A673 (cell line): ENCODE measurements around the gene BACH1. TPM values are rescaled to one million over a fixed set of nuclear protein-coding genes. Genes with fewer than 3 reads are reported as not detected.

Experiments used
- BruUV-seq: library from RNA; stranded (reverse); fragments of 400-500 nt; replicated peaks from 2 replicates; lab custom pipeline; 2021; lab: Mats Ljungman, UMichigan
- CTCF ChIA-PET: fragments of 300-600 bp; sonication (Branson Sonifier 250); formaldehyde crosslinking; loops from one replicate; lab custom pipeline; 2022; ENCODE audit warnings: antibody characterized with exemption; lab: Charles Lee
- POLR2A ChIA-PET: fragments of 300-600 bp; sonication (Branson Sonifier 250); formaldehyde crosslinking; loops from one replicate; lab custom pipeline; 2022; ENCODE audit warnings: antibody characterized with exemption; ENCODE audit not compliant: low non-redundant PET; lab: Charles Lee
- DNase-seq: peaks from one replicate; pipeline ENCODE4 v3.0.0-alpha.2; 2015; ENCODE audit warnings: low spot score
- H3K27ac ChIP-seq: fragments of 200-600 bp; sonication (generic); 2 replicates; pipeline ENCODE4 v1.5.1; 2016; ENCODE audit warnings: mixed run types, low read depth, mild to moderate bottlenecking, mixed read lengths, antibody characterized with exemption, low read length; ENCODE audit not compliant: poor library complexity, severe bottlenecking
- H3K27me3 ChIP-seq: fragments of 200-600 bp; sonication (generic); replicated peaks from 2 replicates; pipeline ENCODE4 v1.6.1; 2017; ENCODE audit warnings: mixed run types, low read depth, mild to moderate bottlenecking, mixed read lengths, antibody characterized with exemption, low read length; ENCODE audit not compliant: insufficient read depth, poor library complexity
- H3K36me3 ChIP-seq: fragments of 200-600 bp; sonication (generic); 2 replicates; pipeline ENCODE4 v1.6.1; 2016; ENCODE audit warnings: mixed run types, mild to moderate bottlenecking, mixed read lengths, antibody characterized with exemption, low read length; ENCODE audit not compliant: insufficient read depth, poor library complexity, severe bottlenecking
- H3K4me1 ChIP-seq: fragments of 200-600 bp; sonication (generic); 2 replicates; pipeline ENCODE4 v1.6.1; 2017; ENCODE audit warnings: mixed run types, mild to moderate bottlenecking, mixed read lengths, antibody characterized with exemption, low read length; ENCODE audit not compliant: insufficient read depth, poor library complexity, severe bottlenecking
- H3K4me3 ChIP-seq: fragments of 200-600 bp; sonication (generic); 2 replicates; pipeline ENCODE4 v1.5.1; 2016; ENCODE audit warnings: low read depth, mixed run types, mild to moderate bottlenecking, mixed read lengths, low read length; ENCODE audit not compliant: poor library complexity, severe bottlenecking
- H3K9me3 ChIP-seq: fragments of 200-600 bp; sonication (generic); 2 replicates; pipeline ENCODE4 v1.6.1; 2016; ENCODE audit warnings: mixed run types, low read depth, mild to moderate bottlenecking, mixed read lengths, antibody characterized with exemption, low read length; ENCODE audit not compliant: poor library complexity, severe bottlenecking
- EZH2 ChIP-seq: fragments of 200-600 bp; sonication (generic); IDR thresholded peaks from 2 replicates; pipeline ENCODE4 v1.6.1; 2017; ENCODE audit warnings: borderline replicate concordance, low read depth, mild to moderate bottlenecking, mixed read lengths, antibody characterized with exemption, low read length; ENCODE audit not compliant: poor library complexity, severe bottlenecking
- intact Hi-C: fragments of 100-400 bp; cut with micrococcal nuclease; formaldehyde crosslinking; loops from one replicate; pipeline ENCODE4 v1.10.0; 2022; ENCODE audit not compliant: unreplicated experiment
- total RNA-seq: library from RNA; stranded (reverse); gene quantifications from 2 replicates; pipeline ENCODE4 v1.2.3, GENCODE V29; 2021
- TF ChIP-seq, protein P1 (sequence below): fragments of 300-800, 200-600 bp; sonication (generic); conservative IDR thresholded peaks from 2 replicates; pipeline ENCODE4 v1.5.1; 2017; ENCODE audit warnings: low read depth, mild to moderate bottlenecking, antibody characterized with exemption, low read length, moderate library complexity, mixed read lengths

Gene BACH1
- total RNA-seq, 1 experiment from 2014 or later: 103 TPM

DNA sequence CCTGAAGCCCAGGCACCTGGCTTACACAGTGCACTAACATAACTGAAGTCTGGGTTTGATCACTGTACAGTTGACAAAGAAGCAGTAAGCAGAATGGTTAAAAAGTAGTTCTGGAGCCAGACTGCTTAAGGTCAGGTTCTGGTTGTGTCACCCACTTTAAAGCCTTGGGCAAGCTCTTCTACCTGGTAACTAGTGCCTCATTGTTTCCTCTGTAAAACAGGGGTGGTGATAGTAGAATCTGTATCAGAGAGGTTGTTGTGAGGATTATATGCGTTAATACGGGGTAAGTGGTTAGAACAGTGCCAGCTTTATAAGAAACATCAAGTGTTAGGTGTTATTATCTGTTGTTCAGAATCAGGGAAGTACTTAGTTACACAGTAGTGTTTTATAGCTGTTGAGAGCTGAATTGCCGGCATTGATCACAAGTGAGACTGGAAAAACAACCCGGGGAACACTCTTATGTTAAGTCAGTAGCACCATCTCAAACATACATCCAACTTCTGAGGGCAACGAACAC is 3.7 kb downstream of the BACH1 start:
- H3K27me3 ChIP-seq: no peaks in the 10 kb centered on the region
- H3K4me1 ChIP-seq: peaks cover 73% of the 10 kb centered on the region
- DNase-seq: no peak
- H3K36me3 ChIP-seq: no peaks in the 10 kb centered on the region
- ChIA-PET CTCF (no interaction called here), POLR2A (interaction anchor here (0.6 kb wide), 1 partner anchor 8 kb away, joined by 5 read pairs; no protein-coding TSS in a partner anchor)
- intact Hi-C loops: no loop called here
- TF ChIP-seq, protein P1, sequence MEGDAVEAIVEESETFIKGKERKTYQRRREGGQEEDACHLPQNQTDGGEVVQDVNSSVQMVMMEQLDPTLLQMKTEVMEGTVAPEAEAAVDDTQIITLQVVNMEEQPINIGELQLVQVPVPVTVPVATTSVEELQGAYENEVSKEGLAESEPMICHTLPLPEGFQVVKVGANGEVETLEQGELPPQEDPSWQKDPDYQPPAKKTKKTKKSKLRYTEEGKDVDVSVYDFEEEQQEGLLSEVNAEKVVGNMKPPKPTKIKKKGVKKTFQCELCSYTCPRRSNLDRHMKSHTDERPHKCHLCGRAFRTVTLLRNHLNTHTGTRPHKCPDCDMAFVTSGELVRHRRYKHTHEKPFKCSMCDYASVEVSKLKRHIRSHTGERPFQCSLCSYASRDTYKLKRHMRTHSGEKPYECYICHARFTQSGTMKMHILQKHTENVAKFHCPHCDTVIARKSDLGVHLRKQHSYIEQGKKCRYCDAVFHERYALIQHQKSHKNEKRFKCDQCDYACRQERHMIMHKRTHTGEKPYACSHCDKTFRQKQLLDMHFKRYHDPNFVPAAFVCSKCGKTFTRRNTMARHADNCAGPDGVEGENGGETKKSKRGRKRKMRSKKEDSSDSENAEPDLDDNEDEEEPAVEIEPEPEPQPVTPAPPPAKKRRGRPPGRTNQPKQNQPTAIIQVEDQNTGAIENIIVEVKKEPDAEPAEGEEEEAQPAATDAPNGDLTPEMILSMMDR: no peak
- no peak for TF ChIP-seq EZH2
- no TSS peak for BruUV-seq
- peak overlapping the region; percentile 81 for H3K4me3 ChIP-seq
- no peaks in the 10 kb centered on the region for H3K9me3 ChIP-seq
- H3K27ac ChIP-seq: peak overlapping the region; percentile 3

DNA sequence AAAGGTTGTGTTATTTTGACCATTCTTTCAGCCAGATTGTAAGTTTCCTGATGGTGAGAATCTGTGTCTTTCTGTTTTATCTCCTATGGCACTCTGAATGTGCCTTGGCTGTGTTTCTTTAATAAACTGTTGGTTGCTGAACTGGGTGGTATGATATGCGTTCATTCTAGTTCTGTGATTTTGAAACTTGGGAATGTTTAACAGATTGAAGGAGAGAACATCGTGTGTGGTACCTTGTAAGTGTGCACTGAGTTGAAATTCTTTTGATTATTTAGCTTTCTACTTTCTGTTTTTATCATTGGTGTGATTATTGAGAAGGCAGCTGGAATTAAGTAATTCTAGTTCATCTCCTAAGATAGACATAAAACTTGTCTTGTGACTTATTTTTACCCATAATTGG is 4.6 kb downstream of the BACH1 start:
- intact Hi-C loops: no loop called here

DNA sequence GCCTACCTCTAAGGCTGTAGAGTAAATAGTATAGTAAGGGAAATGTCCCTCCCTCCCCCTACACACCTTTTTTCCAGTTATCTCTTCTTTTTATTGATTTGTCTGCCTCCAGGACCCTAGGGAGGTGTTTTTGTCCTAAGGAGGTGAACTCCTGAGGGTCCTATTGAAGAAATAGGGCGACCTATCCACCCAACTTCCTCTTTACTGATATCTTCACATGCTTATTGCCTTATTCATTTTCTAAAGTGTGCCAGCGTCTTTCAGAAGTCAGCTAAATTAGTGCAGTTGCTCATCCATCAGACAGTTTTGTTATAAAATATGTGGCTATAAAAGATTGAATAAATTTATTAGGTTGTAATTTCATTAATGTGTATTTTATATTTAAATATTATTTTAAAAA is 5.9 kb downstream of the BACH1 start:
- no TSS peak for BruUV-seq
- Histone ChIP-seq H3K27me3 (no peaks in the 10 kb centered on the region), H3K36me3 (no peaks in the 10 kb centered on the region), H3K27ac (peak overlapping the region; percentile 39), H3K4me3 (no peak overlapping the region), H3K4me1 (peaks cover 87% of the 10 kb centered on the region), H3K9me3 (no peaks in the 10 kb centered on the region)
- POLR2A ChIA-PET: interaction anchor here (0.7 kb wide), 1 partner anchor 14 kb away, joined by 3 read pairs; no protein-coding TSS in a partner anchor
- intact Hi-C loops: no loop called here
- DNase-seq: no peak
- no peak for TF ChIP-seq EZH2
- TF ChIP-seq, protein P1: no peak
- CTCF ChIA-PET: no interaction called here

More for the DNA sequence above, 4.6 kb downstream of the BACH1 start:
- no TSS peak for BruUV-seq
- TF ChIP-seq, protein P1: no peak
- no peak for TF ChIP-seq EZH2
- ChIA-PET CTCF (no interaction called here), POLR2A (no interaction called here)
- H3K4me1 ChIP-seq: peaks cover 76% of the 10 kb centered on the region
- peak overlapping the region; percentile 49 for H3K27ac ChIP-seq
- H3K9me3 ChIP-seq: no peaks in the 10 kb centered on the region
- no peaks in the 10 kb centered on the region for H3K36me3 ChIP-seq
- DNase-seq: no peak
- no peaks in the 10 kb centered on the region for H3K27me3 ChIP-seq
- H3K4me3 ChIP-seq: no peak overlapping the region
